ENCODE data around the gene P2RY13.

DNA sequence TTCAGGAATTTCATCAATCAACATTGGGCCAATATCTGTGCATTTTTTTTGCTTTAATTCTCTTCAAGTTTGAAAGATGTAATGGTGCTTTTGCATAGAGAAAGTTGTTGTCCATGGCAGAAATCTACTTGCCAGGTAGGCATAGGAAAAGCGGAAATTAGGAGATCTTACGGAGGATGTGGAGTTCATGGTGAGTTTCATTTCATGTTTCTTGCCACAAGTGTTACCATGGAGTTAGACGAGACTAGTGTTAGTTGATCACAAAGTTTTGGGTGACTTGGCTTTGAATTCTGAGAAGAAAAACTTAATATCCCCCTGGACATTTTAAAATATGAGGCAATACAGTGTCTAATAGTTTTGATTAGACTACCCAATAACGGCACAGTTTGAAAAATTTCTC, 1.0 kb upstream of the P2RY13 start:
- TF ChIP-seq, protein P1, sequence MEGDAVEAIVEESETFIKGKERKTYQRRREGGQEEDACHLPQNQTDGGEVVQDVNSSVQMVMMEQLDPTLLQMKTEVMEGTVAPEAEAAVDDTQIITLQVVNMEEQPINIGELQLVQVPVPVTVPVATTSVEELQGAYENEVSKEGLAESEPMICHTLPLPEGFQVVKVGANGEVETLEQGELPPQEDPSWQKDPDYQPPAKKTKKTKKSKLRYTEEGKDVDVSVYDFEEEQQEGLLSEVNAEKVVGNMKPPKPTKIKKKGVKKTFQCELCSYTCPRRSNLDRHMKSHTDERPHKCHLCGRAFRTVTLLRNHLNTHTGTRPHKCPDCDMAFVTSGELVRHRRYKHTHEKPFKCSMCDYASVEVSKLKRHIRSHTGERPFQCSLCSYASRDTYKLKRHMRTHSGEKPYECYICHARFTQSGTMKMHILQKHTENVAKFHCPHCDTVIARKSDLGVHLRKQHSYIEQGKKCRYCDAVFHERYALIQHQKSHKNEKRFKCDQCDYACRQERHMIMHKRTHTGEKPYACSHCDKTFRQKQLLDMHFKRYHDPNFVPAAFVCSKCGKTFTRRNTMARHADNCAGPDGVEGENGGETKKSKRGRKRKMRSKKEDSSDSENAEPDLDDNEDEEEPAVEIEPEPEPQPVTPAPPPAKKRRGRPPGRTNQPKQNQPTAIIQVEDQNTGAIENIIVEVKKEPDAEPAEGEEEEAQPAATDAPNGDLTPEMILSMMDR (IDR thresholded peaks at IDR 0.05), result no peak
- no peak for TF ChIP-seq POLR2A (IDR thresholded peaks at IDR 0.05)

All from heart left ventricle (tissue), 13 donors.